Neural cell (in vitro differentiated cells): ENCODE results near the gene LMAN2. TPM values are rescaled to one million over a fixed set of nuclear protein-coding genes. Genes with fewer than 3 reads are reported as not detected.

Experiments used
- H2AFZ ChIP-seq: fragments of 200-600, 300-800 bp; sonication (generic), shearing (Covaris generic); 2 replicates; pipeline ENCODE4 v1.6.0; 2014; ENCODE audit warnings: low read depth, mild to moderate bottlenecking, antibody characterized with exemption, low read length, moderate library complexity
- H3F3A ChIP-seq: fragments of 200-600 bp; shearing (Covaris generic); 2 replicates; pipeline ENCODE4 v1.6.1; 2016; ENCODE audit warnings: mild to moderate bottlenecking, moderate library complexity, mixed read lengths, antibody characterized with exemption, low read length; ENCODE audit not compliant: insufficient read depth, poor library complexity, severe bottlenecking
- H3K27ac ChIP-seq: fragments of 200-600, 300-800 bp; sonication (generic), shearing (Covaris generic); 2 replicates; pipeline ENCODE4 v1.5.1; 2014; ENCODE audit warnings: mild to moderate bottlenecking, low read length, moderate library complexity
- H3K27me3 ChIP-seq: fragments of 300-800, 200-600 bp; sonication (generic), shearing (Covaris generic); 2 replicates; pipeline ENCODE4 v1.6.0; 2014; ENCODE audit warnings: mild to moderate bottlenecking, low read depth, low read length, moderate library complexity; ENCODE audit not compliant: insufficient read depth
- H3K36me3 ChIP-seq: fragments of 300-800, 200-600 bp; sonication (generic), shearing (Covaris generic); 2 replicates; pipeline ENCODE4 v1.5.1; 2014; ENCODE audit warnings: mild to moderate bottlenecking, antibody characterized with exemption, low read length, moderate library complexity; ENCODE audit not compliant: insufficient read depth
- H3K4me2 ChIP-seq: fragments of 300-800, 200-600 bp; sonication (generic), shearing (Covaris generic); 2 replicates; pipeline ENCODE4 v1.6.0; 2014; ENCODE audit warnings: mild to moderate bottlenecking, low read length
- H3K4me3 ChIP-seq: fragments of 300-800, 200-600 bp; sonication (generic), shearing (Covaris generic); 2 replicates; pipeline ENCODE4 v1.5.1; 2014; ENCODE audit warnings: mild to moderate bottlenecking, low read length, moderate library complexity
- H3K79me2 ChIP-seq: fragments of 200-600 bp; shearing (Covaris generic); replicated peaks from 2 replicates; pipeline ENCODE4 v1.6.0; 2014; ENCODE audit warnings: mild to moderate bottlenecking, low read length, moderate library complexity; ENCODE audit not compliant: insufficient read depth
- H3K9ac ChIP-seq: fragments of 300-800, 200-600 bp; sonication (generic), shearing (Covaris generic); 2 replicates; pipeline ENCODE4 v1.6.1; 2016; ENCODE audit warnings: mild to moderate bottlenecking, low read length, mixed read lengths
- H3K9me2 ChIP-seq: fragments of 200-600 bp; shearing (Covaris generic); 2 replicates; pipeline ENCODE4 v1.6.1; 2016; ENCODE audit warnings: mild to moderate bottlenecking, low read length, mixed read lengths; ENCODE audit not compliant: insufficient read depth
- H3K9me3 ChIP-seq: fragments of 200-600, 300-800 bp; sonication (generic), shearing (Covaris generic); 2 replicates; pipeline ENCODE4 v1.6.1; 2016; ENCODE audit warnings: mild to moderate bottlenecking, mixed run types, low read length, moderate library complexity, mixed read lengths
- H4K20me1 ChIP-seq: fragments of 200-600 bp; shearing (Covaris generic); 2 replicates; pipeline ENCODE4 v1.6.1; 2016; ENCODE audit warnings: mild to moderate bottlenecking, mixed run types; ENCODE audit not compliant: insufficient read depth
- CTCF ChIP-seq: fragments of 450-650 bp; IDR thresholded peaks from 2 replicates; pipeline ENCODE4 v1.5.1; 2014; ENCODE audit warnings: antibody characterized with exemption, mild to moderate bottlenecking, moderate library complexity; ENCODE audit not compliant: poor library complexity, severe bottlenecking
- EP300 ChIP-seq: fragments of 450-650 bp; conservative IDR thresholded peaks from 2 replicates; pipeline ENCODE4 v1.6.1; 2014; ENCODE audit warnings: antibody characterized with exemption, mild to moderate bottlenecking, moderate library complexity; ENCODE audit not compliant: poor library complexity, severe bottlenecking
- EZH2 ChIP-seq: fragments of 200-600, 300-800 bp; shearing (Covaris generic), sonication (generic); IDR thresholded peaks from 2 replicates; pipeline ENCODE4 v1.6.1; 2014; ENCODE audit warnings: antibody characterized with exemption, low read length, borderline replicate concordance, mild to moderate bottlenecking; ENCODE audit not compliant: insufficient read depth, poor library complexity, severe bottlenecking
- MXI1 ChIP-seq: fragments of 450-650 bp; conservative IDR thresholded peaks from 2 replicates; pipeline ENCODE4 v1.6.1; 2014; ENCODE audit warnings: antibody characterized with exemption, mild to moderate bottlenecking; ENCODE audit not compliant: poor library complexity, severe bottlenecking
- POLR2AphosphoS5 ChIP-seq: IDR thresholded peaks from 2 replicates; pipeline ENCODE4 v1.6.1; 2012
- RAD21 ChIP-seq: fragments of 450-650 bp; conservative IDR thresholded peaks from 2 replicates; pipeline ENCODE4 v1.6.1; 2014; ENCODE audit warnings: antibody characterized with exemption, mild to moderate bottlenecking, moderate library complexity
- REST ChIP-seq: IDR thresholded peaks from 2 replicates; pipeline ENCODE4 v1.6.1; 2012; ENCODE audit warnings: borderline replicate concordance
- SMC3 ChIP-seq: fragments of 450-650 bp; conservative IDR thresholded peaks from 2 replicates; pipeline ENCODE4 v1.6.1; 2014; ENCODE audit warnings: antibody characterized with exemption, mild to moderate bottlenecking, moderate library complexity; ENCODE audit not compliant: poor library complexity
- TAF1 ChIP-seq: IDR thresholded peaks from 2 replicates; pipeline ENCODE4 v1.6.1; 2012; ENCODE audit warnings: low read depth
- polyA plus RNA-seq: library from polyadenylated mRNA; depleted of rRNA; stranded (reverse); fragments of >200 nt; gene quantifications from 2 replicates; pipeline ENCODE4 v1.2.3, GENCODE V29; 2014

Gene LMAN2
- polyA plus RNA-seq, 1 donor from 2014 or later = 155 TPM

- no peaks in the 10 kb centered on the region for H3K9me2 ChIP-seq
- no peak for TF ChIP-seq EZH2
- no peak for TF ChIP-seq CTCF
- no peak for TF ChIP-seq SMC3
- TF ChIP-seq RAD21 = no peak
- no peak for TF ChIP-seq EP300
- no peak for TF ChIP-seq POLR2AphosphoS5
- TF ChIP-seq MXI1 = no peak
- TF ChIP-seq REST = no peak
- no peak for TF ChIP-seq TAF1
- no peak overlapping the region for H3K4me2 ChIP-seq
- no peaks in the 10 kb centered on the region for H3K79me2 ChIP-seq
- no peaks in the 10 kb centered on the region for H3K9me3 ChIP-seq
- H3K27me3 ChIP-seq = no peaks in the 10 kb centered on the region
- H3K27ac ChIP-seq = no peak overlapping the region
- no peaks in the 10 kb centered on the region for H4K20me1 ChIP-seq
- no peak overlapping the region for H2AFZ ChIP-seq
- no peaks in the 10 kb centered on the region for H3K36me3 ChIP-seq
- H3K4me3 ChIP-seq = no peak overlapping the region
- H3K9ac ChIP-seq = no peak overlapping the region
- H3F3A ChIP-seq = no peaks in the 10 kb centered on the region
These were observed 22.7 kb upstream of the LMAN2 start for GRCh38 chr5:177374211-177374610.

- H3K4me3 ChIP-seq = no peak overlapping the region
- no peak overlapping the region for H3K4me2 ChIP-seq
- H3K27me3 ChIP-seq = no peaks in the 10 kb centered on the region
- no peaks in the 10 kb centered on the region for H3F3A ChIP-seq
- no peak overlapping the region for H3K9ac ChIP-seq
- H3K36me3 ChIP-seq = no peaks in the 10 kb centered on the region
- TF ChIP-seq SMC3 (no peak), TAF1 (no peak), POLR2AphosphoS5 (no peak), CTCF (no peak), EZH2 (no peak), RAD21 (no peak), REST (no peak), EP300 (no peak), MXI1 (no peak)
- no peak overlapping the region for H2AFZ ChIP-seq
- no peaks in the 10 kb centered on the region for H3K9me3 ChIP-seq
- no peaks in the 10 kb centered on the region for H3K79me2 ChIP-seq
- H3K9me2 ChIP-seq = no peaks in the 10 kb centered on the region
- H3K27ac ChIP-seq = no peak overlapping the region
- H4K20me1 ChIP-seq = no peaks in the 10 kb centered on the region
These were observed 22.3 kb upstream of the LMAN2 start for GRCh38 chr5:177373806-177374205.
